HG02571 (cell line): ENCODE results near the gene RPL36.
A peak's percentile ranks its signal among the peaks of the same experiment; 100 is the strongest.

Experiments
- ATAC-seq: cut with Tn5 transposase; IDR thresholded peaks from one replicate; pipeline ENCODE4 v1.9.1; 2021; ENCODE audit warnings: mild to moderate bottlenecking, moderate library complexity; ENCODE audit not compliant: unreplicated experiment

RPL36 gene

GRCh38 chr19:5673752-5674151 is 16.3 kb upstream of the RPL36 start:
- no peak for ATAC-seq

GRCh38 chr19:5674714-5675113 is 15.4 kb upstream of the RPL36 start:
- no peak for ATAC-seq

GRCh38 chr19:5676105-5676771 is 13.9 kb upstream of the RPL36 start:
- no peak for ATAC-seq

GRCh38 chr19:5676772-5677105 is 13.4 kb upstream of the RPL36 start:
- no peak for ATAC-seq

GRCh38 chr19:5677136-5677535 is 13.0 kb upstream of the RPL36 start:
- no peak for ATAC-seq

DNA sequence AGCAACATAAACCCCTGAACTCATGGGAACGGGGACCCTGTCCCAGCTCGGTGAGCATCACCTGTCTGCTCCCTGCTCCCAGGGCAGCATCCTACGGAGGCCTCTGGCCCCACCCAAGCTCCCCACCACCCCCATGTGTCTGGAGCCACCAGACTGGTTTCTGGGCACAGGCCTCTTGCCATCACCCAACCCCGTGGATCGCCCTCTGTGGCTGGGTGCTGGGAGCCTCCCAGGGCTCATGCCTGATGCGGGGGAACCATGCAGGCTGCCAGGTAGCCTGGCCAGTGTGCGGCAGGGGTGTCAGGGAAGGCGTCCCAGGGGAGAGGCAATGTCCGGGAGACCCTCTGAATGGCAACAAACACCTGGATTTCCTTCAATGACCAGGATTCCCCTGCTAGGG is 12.5 kb upstream of the RPL36 start:
- ATAC-seq, result no peak

DNA sequence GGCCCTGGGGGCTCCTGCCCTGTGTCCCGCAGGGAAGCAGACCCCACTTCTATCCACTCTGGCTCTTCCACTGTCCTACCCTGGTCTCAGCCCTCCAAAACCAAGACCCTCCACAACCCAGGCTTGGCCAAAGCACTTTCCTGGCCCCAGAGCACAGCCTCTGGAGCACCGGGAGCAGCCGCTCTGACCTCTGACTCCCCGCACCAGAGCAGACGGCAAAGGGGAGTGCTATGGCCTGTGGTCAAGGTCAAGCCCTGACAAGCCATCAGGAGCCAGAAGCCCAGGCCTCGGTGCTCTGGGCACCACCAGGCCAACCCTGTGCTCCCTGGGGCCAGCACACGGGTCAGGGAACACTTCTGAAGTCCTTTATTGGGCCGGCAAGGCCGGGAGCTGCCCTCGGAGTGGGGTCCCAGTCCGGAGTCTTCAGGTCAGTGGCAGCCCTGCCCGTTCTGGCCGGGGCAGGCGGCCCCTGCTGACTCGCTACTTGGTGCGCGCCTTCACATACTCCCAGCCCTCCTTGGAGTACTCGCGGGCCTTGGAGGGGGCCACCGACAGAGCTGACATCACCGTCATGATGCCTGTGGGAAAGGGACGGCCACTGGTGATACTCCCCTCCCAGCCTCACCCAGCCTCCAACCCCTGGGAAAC is 11.9 kb upstream of the RPL36 start:
- no peak for ATAC-seq

DNA sequence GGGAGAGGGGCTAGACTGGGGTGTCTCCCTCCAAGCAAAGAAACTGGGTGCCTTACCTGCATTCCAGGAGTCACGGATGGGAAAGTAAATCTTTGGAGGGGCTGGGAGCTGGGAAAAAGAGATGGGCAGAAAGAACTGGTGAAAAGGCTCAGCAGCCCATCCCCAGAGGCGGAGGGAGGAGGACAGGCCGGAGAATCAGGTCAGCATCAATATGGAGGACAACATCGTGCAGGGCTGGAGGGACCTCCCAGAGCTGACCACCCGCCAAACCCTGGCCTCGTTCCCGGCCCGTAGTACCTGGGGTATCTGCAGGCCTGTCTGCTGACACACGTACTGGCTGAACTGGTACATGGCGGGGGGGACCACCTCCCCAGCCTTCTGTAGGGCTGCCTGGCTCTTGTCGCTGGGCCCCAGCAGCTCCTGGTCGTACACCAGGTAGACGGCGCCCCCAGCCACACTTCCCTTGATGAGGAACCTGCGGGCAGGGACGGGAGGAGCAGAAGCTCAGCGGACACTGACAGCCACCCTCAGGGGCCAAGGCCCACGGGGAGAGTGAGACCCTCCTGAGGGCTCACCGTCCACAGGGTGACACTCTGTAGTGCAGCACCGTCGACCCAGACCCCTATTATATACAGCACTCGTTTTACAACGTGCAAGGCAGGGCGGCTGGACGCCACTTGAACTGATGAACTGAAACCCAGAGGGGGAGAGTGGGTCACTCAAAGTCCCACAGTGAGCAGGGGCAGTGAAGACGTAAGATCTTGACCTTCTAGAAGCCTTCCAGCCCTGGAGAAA is 10.6 kb upstream of the RPL36 start:
- no peak for ATAC-seq

DNA sequence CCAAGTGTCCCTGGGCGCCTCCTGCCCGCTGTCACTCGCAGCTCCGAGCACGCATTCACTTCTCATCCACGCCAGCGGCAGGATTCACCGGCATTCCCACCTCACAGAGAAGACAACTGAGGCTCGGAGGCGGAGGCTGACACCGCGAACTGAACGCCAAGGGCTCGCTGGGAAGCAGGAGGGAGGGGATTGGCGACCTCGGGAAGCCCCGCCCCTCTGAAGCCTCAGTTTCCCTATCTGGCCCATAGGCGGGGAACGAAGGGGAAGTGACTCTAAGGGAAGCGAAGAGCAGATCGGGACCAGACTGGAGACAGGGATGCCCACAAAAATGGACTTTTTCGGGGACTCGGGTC is 10.0 kb upstream of the RPL36 start:
- ATAC-seq, result no peak

GRCh38 chr19:5680437-5681368 is 9.4 kb upstream of the RPL36 start, which contains the start of the genes HSD11B1L and MICOS13:
Gene HSD11B1L, plus strand, starts transcription at chr19:5681027. Its CDS starts 3,806 bp downstream, at chr19:5684833.
Gene MICOS13, minus strand, starts transcription at chr19:5680516. Its CDS starts 30 bp downstream, at chr19:5680486.
- ATAC-seq, result peak; percentile 70

DNA sequence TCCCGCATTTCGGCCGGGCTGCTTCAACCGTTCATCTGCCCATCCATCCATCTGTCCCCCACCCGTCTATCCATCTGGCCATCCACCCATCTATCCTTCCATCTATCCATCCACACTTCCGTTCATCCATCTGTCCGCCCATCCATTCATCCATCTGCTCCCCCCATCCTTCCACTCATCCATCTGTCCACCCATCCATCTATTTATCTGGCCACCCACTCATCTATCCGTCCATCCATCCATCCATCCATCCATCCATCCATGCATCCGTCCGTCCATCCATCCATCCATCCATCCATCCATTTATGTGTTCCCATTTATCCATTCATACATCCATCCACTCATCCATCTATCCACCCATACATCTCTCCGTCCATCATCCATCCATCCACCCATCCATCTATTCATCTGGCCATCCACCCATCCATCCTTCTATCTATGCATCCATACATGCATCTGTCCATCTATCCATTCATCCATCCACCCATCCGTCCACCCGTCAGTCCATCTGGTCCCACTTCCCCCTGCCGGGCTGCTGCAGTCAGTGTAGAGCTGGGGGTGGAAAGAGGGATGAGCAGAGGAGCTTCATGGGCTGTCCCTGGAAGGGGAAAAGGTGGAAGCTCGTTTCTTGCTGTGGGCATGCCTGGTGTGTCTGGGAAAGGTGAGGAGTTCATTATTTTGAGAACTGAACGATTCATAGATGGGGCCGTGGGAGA is 8.5 kb upstream of the RPL36 start:
- ATAC-seq, result no peak

DNA sequence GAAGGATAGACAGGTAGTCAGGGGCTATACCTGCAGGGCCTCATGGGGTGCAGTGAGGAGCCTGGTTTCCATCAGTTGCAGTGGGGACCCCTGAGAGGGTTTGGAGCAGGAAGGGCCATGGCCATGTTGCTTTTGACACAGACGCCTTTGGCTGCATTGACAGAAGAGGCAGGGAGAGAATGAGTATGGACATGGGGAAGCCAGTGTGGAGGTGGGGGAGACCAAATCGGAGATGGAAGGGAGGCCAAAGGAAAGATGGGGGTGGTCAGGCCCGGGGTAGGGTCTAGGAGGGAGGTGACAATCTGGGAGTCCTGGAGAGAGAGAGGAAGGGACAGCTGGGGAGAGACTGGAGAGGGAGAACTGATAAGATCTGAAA is 8.0 kb upstream of the RPL36 start:
- no peak for ATAC-seq

DNA sequence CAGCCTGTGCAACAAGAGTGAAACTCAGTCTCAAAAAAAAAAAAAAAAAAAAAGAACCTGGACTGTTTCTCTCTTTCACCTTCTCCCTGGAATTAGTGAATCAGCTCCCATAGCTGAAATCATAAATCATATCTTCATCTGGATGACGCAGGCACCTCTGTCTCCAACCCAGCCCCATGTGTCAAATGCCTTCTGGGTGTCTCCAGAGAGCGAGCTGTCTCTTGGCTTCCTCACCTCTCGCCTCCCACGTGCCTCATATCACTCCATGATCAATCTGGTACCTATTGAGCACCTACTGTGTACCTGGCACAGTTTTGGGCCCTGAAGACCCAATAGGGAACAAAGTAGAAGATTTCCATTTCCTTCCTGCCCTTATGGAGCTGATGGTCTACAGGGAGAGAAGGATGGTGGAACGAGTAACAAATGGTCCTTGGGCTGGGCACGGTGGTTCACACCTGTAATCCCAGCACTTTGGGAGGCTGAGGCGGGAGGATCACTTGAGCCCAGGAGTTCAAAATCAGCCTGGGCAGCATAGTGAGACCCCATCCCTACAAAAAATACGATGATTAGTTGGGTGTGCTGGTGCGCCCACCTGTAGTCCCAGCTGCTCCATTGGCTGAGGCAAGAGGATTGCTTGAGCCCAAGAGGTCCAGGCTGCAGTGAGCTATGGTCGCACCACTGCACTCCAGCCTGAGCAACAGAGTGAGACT is 6.8 kb upstream of the RPL36 start:
- ATAC-seq, result no peak

DNA sequence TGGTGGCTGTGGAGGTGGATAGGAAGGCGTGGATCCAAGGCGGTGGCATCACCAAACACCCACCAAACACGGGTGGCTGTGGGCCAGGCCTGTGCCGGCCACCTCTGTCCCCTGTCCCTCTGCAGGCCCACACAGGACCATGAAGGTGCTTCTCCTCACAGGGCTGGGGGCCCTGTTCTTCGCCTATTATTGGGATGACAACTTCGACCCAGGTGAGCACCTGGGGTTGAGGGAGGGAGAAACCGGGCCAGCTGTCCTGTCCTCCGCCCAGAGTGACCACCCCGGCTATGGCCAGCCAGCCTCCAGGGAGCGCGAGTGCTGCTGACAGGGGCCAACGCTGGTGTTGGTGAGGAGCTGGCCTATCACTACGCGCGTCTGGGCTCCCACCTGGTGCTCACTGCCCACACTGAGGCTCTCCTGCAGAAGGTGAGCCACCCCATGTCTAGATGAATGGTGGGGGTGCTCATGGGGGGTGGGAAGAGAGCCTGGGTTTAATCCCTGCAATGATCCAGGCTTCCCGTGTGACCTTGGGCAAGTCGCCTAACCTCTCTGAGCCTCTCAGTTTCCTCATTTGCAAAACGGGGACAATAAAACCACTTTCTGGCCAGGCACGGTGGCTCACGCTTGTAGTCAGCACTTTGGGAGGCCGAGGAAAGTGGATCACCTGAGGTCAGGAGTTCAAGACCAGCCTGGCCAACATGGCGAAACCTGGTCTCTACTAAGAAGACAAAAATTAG is 5.2 kb upstream of the RPL36 start:
- ATAC-seq, result no peak

DNA sequence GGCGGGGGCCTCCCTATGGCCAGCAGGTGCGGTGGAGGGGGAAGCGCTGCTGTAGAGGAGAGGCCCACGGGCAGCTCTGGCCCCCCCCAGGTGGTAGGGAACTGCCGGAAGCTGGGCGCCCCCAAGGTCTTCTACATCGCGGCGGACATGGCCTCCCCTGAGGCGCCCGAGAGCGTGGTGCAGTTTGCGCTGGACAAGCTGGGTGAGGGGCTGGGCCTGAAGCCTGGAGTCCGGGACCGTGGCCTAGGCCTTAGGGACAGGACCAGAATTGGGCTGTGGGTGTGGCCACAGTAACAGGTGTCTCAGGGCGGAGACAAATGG is 3.8 kb upstream of the RPL36 start:
- ATAC-seq, result no peak

- ATAC-seq, result peak; percentile 42
Observed at GRCh38 chr19:5686647-5687359, 3.3 kb upstream of the RPL36 start.

GRCh38 chr19:5687360-5688198 is 2.5 kb upstream of the RPL36 start:
- no peak for ATAC-seq
